Measurements from ENCODE around the gene ZNF592.
"Not testable (repeated sequence)": the region's sequence is repeated elsewhere in the genome, so short reads cannot be mapped to it uniquely, and the experiment has no call there.

Gene ZNF592, protein sequence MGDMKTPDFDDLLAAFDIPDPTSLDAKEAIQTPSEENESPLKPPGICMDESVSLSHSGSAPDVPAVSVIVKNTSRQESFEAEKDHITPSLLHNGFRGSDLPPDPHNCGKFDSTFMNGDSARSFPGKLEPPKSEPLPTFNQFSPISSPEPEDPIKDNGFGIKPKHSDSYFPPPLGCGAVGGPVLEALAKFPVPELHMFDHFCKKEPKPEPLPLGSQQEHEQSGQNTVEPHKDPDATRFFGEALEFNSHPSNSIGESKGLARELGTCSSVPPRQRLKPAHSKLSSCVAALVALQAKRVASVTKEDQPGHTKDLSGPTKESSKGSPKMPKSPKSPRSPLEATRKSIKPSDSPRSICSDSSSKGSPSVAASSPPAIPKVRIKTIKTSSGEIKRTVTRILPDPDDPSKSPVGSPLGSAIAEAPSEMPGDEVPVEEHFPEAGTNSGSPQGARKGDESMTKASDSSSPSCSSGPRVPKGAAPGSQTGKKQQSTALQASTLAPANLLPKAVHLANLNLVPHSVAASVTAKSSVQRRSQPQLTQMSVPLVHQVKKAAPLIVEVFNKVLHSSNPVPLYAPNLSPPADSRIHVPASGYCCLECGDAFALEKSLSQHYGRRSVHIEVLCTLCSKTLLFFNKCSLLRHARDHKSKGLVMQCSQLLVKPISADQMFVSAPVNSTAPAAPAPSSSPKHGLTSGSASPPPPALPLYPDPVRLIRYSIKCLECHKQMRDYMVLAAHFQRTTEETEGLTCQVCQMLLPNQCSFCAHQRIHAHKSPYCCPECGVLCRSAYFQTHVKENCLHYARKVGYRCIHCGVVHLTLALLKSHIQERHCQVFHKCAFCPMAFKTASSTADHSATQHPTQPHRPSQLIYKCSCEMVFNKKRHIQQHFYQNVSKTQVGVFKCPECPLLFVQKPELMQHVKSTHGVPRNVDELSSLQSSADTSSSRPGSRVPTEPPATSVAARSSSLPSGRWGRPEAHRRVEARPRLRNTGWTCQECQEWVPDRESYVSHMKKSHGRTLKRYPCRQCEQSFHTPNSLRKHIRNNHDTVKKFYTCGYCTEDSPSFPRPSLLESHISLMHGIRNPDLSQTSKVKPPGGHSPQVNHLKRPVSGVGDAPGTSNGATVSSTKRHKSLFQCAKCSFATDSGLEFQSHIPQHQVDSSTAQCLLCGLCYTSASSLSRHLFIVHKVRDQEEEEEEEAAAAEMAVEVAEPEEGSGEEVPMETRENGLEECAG (N-terminal part only)

DNA sequence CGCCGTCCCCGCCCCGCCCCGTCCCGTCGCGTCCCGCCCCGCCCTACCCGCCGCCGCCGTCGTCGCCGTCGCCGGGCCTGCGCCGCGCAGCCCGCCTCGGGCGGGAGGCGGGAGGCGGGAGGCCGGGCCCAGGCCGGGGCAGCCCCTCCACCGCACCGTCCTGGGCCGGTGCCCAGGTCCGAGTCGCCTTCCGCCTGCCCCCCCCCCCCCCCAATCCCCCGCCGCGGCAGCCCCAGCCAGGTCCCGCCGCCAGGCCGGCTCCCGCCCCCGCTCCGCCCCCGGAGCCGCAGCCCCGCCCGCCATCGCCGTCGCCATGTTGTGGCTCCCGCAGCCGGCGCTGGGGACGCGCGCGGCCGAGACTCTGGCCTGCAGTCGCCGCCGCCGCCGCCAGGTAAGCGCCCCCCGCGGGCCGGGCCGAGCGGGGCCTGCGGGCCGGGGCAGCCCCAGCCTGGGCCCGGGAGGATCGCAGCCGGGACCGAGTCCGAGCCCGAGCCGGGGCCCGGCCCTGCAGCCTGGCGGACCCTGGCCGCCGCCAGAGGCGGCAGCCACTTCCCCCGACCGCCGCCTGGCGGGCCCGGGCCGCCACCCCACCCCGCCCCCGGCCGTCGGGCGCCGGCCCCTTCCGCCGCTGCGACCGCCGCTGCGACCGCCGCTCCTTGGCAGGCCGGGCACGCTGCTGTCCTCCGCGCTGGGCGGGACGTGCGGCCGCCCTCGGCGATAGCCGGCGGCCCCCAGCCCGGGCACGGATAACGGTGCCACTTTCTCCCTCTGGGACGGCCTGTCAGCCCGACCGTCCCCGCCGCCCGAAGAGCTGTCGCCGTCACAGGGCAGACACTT lies at the start of gene ZNF592:
Gene ZNF592 (plus strand): TSS at position 319 of the 837 bp plus-strand sequence. CDS start 34,084 bp downstream, outside the sequence.
- DNase-seq (ENCODE audit: low read depth): peak; percentile 74

- DNase-seq (ENCODE audit: low read depth): no peak
Observed at GRCh38 chr15:84699538-84700191, 48.7 kb upstream of the ZNF592 start.

DNA sequence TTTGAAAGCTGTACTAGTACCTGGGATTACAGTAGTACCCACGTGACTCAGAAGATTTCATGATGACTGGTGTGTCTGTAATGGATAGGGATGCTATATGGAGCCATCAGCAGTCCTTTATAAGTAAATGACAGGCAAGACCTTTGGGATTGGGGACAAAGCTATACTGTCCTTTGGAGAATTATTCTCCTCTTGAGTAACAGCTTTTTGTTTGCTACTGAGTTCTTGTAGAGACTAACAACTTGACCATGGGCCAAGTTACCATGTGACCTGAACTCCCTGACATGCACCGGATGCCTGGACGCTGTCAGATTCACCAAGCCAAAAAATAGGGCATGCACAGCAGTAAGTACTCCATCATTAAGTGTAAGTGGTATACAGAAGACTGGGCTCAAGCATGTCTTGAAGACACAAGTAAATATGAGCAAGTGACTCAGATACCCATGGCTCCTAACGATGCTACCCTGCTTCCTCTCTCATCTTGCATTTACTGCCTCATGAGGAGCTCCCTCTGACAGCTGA lies 45.4 kb upstream of the ZNF592 start:
- no peak for DNase-seq (ENCODE audit: low read depth)

DNA sequence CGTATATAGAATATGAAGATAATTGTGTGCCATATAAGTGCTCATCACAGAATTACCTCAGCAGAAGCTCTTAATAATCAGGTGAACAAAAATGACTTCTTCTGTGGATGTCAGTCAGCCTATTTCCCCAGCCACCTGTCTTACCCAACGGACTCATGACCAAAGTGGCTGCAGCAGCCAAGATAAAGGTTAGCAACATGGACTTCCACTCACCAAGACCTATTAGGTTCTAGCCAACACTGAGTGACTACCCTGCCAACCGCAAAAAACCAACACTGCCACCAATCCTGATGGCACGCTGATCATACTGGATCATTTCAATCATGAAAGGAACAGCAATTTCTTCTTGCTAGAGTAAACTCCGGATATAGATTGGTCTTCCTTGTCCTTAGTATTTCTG lies 44.6 kb upstream of the ZNF592 start:
- DNase-seq (ENCODE audit: low read depth): no peak

GRCh38 chr15:84714372-84714771 lies 34.0 kb upstream of the ZNF592 start:
- no peak for DNase-seq (ENCODE audit: low read depth)

- no peak for DNase-seq (ENCODE audit: low read depth)
Observed at GRCh38 chr15:84714821-84715220, 33.6 kb upstream of the ZNF592 start.

DNA sequence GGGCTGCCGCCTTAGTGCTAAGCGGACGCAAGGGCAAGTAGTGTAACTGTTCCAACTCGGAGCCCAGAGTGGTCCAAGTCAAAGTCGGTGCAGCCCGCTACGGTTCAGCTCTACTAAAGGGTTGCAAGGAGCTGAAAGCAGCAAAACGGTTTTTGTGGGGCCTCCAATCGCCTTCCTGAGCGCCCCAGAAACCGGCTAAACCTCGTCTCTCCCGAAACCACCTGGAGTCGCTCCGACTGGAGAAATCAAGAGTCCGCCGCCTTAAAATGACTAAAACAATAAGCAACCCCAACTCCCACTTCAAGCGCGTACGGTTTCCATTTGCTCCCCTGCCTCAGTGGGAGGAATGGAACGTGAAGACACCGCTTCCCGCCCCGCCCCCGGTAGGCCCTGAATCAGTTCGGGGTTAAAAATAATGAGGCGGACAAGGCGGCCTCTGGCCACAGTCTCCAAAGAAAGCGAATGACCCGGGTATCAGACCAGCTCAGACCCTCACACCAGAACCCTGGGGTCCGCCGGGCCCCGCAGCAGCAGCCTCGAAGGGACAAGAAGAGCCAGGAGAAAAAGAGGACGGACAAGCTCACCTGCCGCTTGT lies 32.9 kb upstream of the ZNF592 start:
- DNase-seq (ENCODE audit: low read depth): no peak

DNA sequence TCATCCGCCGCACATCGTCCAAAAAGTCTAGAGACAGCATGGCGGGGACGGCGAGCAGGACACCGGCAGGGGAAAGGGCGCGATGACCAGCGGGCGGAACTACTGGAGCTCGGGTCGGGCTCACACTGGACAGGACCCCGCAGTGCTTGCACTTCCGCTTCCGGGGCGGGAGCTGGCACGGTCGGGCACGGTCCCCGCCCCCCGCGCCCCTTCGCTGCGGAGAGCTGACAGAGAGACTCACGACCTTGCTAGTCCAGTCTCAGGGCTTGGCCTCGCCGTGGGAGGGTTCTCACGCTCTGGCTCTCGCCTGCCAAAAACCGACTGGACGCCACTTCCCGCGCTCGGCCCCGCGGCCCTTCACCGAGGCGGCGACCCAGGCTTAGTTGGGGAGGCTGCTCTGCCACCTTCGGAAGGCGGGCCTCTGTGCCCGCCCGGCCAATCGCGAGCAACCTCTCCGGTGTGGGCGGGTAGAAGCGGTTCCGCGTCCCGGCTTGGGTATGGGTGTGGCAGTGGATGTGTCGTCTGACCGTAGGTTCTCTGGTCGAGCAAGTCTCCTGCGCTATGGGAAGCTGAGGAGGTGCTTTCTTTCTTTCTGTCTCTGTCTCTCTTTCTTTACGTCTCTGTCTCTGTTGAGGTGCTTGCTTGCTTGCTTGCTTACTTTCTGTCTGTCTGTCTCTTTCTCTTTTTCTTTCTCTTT lies 32.2 kb upstream of the ZNF592 start, which contains the start of gene SEC11A:
Gene SEC11A (minus strand): TSS at position 104 of the 697 bp plus-strand sequence. CDS start 64 bp downstream, at position 40.
- DNase-seq (ENCODE audit: low read depth): peak; percentile 88

DNA sequence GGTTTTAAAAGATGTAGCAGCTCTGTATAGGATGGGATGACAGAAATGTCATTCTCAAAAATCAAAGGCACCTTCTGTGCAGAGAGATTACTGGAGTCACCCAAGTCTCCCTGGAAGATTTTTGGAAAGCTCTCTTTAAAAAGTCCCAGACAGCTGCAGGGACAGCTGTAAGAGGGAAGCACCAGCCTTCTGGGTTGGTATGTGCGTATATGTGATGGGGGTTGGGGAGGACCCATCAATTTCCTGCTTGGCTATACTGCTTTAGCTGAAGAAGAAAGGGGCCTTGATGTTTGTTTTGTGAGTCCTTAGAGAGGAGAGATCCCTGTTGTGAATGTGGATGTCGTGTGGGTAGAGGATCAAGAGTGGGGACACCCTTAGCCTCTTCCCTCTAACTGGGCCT lies 27.0 kb upstream of the ZNF592 start:
- DNase-seq (ENCODE audit: low read depth): no peak

DNA sequence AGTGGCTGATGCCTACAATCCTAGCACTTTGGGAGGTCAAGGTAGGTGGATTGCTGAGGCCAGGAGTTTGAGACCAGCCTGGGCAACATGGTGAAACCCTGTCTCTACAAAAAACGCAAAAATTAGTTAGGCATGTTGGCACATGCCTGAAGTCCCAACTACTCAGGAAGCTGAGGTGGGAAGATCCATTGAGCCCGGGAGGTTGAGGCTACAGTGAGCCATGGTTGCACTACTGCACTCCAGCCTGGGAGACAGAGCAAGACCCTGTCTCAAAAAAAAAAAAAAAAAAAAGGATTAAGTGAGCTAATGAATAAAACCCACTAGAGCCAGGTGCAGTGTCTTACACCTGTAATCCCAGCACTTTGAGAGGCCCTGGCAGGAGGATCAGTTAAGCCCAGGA lies 25.8 kb upstream of the ZNF592 start:
- no peak for DNase-seq (ENCODE audit: low read depth)

GRCh38 chr15:84725001-84725491 lies 23.3 kb upstream of the ZNF592 start:
- no peak for DNase-seq (ENCODE audit: low read depth)

DNA sequence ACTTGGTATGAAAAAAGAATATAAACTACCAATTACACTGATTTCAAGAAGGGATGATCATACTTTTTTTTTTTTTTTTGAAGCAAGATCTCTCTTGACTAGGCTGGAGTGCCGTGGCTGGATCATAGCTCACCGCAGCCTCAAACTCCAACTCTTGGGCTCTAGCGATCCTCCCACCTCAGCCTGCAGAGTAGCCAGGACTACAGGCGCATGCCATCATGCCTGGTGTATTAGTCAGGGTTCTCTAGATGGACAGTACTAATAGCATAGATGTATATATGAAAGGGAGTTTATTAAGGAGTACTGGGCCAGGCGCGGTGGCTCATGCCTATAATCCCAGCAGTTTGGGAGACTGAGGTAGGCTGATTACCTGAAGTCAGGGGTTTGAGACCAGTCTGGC lies 21.0 kb upstream of the ZNF592 start:
- DNase-seq (ENCODE audit: low read depth): no peak

- DNase-seq (ENCODE audit: low read depth): no peak
Observed at GRCh38 chr15:84731774-84732173, 16.6 kb upstream of the ZNF592 start.

DNA sequence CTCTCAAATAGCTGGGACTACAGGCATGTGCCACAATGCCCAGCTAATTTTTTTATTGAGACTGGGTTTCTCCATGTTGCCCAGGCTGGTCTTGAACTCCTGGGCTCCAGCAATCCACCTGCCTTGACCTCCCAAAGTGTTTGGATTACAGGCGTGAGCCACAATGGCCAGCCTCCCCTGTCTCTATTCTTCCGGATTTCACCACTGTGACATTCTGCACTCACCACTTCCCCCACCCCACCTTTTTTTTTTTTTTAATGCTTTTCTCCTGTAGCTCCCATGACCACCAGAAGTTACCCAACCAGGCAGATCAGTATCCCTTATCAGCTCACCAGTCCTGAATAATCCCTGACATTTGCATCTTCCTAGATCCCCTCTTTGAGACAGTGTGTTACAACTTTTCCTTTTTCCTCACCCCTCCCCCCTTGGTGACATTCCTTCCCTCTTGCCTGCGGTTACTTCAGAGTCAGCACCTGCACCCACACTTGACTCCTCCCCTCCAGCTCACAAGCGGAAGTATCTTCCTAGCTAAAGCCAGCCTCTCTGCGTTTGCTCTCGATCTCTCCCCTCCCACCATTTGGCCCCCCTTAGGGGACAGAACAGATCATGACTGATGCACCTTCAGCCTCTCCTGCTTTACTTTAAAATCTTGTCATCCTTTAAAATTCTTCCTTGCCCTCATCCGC lies 13.5 kb upstream of the ZNF592 start:
- peak; percentile 45 for DNase-seq (ENCODE audit: low read depth)

DNA sequence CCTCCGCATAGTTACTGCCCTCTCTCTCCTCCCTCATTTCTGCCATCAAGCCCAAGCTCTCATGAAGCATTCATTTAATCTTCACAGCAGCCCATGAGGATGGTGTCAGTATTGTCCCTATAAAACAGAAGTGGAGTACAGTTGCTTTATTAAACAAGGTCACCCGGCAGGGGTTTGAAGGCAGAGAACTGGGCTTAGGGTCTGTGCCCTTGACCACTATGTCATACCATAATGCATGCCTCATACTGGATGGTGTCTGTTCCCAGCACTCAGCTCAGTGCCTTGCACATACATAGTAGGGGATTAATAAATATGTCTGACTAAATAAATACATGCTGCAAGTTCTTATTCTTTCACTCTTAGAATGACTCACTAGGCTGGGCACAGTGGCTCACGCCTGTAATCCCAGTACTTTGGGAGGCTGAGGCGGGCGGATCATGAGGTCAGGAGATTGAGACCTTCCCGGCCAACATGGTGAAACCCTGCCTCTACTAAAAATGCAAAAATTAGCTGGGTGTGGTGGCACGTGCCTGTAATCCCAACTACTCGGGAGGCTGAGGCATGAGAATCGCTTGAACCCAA lies 12.8 kb upstream of the ZNF592 start:
- not testable (repeated sequence) for DNase-seq (ENCODE audit: low read depth)

DNA sequence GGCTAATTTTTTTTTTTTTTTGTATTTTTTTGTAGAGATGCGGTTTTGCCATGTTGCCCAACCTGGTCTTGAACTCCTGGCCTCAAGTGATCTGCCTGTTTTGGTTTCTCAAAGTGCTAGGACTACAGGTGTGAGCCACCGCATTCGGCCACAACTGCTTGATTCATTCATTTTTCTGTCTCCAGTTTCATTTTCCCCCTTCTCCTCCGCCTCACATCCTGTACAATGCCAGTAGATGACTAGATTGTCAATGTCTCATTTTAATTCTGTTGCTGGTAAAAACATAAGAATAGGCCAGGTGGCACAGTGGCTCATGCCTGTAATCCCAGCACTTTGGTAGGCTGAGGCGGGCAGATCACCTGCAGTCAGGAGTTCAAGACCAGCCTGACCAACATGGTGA lies 12.0 kb upstream of the ZNF592 start:
- DNase-seq (ENCODE audit: low read depth): peak; percentile 42

DNA sequence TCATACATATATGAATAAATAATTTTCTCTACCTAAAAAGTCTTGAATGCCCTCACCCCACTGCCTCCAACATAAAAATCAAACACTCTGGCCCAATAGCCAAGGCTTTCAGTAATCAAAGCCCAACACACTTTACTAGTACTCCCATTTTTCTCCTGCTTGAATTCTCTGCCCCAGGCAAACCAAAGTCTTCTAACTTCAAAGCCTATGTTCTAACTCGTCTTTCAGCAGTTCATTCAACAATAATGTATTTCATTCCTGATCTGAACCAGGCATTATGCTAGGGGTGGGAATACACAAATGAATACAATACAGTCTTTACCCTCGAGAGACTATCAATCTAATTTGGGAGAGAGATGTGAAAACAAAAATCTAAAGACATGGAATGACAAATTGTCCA lies 11.4 kb upstream of the ZNF592 start:
- no peak for DNase-seq (ENCODE audit: low read depth)

- no peak for DNase-seq (ENCODE audit: low read depth)
Observed at GRCh38 chr15:84740691-84741090, 7.7 kb upstream of the ZNF592 start.

Measured in stimulated activated CD8-positive, alpha-beta memory T cell treated with anti-CD3 and anti-CD28 coated beads, Interleukin-4, amount 100 ng/mL, for 24 hours (primary cell).